WTC11 (cell line): ENCODE results near the gene NBAS.

Experiments used
- CTCF ChIP-seq: fragments of 200-600 bp; IDR thresholded peaks from 2 replicates; pipeline ENCODE4 v1.8.0; 2022; ENCODE audit warnings: antibody characterized with exemption
- ELF4 ChIP-seq: sonication (generic); formaldehyde crosslinking; IDR thresholded peaks from 2 replicates; pipeline ENCODE4 v1.8.1; 2022; ENCODE audit warnings: low read depth, mild to moderate bottlenecking, moderate library complexity, missing genetic modification reagents
- FOXP4 ChIP-seq: sonication (generic); formaldehyde crosslinking; IDR thresholded peaks from 2 replicates; pipeline ENCODE4 v1.8.0; 2022; ENCODE audit warnings: mild to moderate bottlenecking, missing genetic modification reagents
- IRF1 ChIP-seq: sonication (generic); formaldehyde crosslinking; IDR thresholded peaks from 2 replicates; pipeline ENCODE4 v1.8.0; 2023; ENCODE audit warnings: missing genetic modification reagents
- NR1H2 ChIP-seq: sonication (generic); formaldehyde crosslinking; IDR thresholded peaks from 2 replicates; pipeline ENCODE4 v1.9.0; 2021; ENCODE audit warnings: mild to moderate bottlenecking, moderate library complexity, missing genetic modification reagents
- NR2C2 ChIP-seq: sonication (generic); formaldehyde crosslinking; IDR thresholded peaks from 2 replicates; pipeline ENCODE4 v1.8.0; 2022; ENCODE audit warnings: mild to moderate bottlenecking, missing genetic modification reagents
- PREB ChIP-seq: sonication (generic); formaldehyde crosslinking; IDR thresholded peaks from 2 replicates; pipeline ENCODE4 v1.8.1; 2022; ENCODE audit warnings: mild to moderate bottlenecking, missing genetic modification reagents, moderate library complexity, borderline replicate concordance
- SP1 ChIP-seq: sonication (generic); formaldehyde crosslinking; conservative IDR thresholded peaks from 2 replicates; pipeline ENCODE4 v1.8.1; 2022; ENCODE audit warnings: missing genetic modification reagents
- USF1 ChIP-seq: sonication (generic); formaldehyde crosslinking; IDR thresholded peaks from 2 replicates; pipeline ENCODE4 v1.8.0; 2022; ENCODE audit warnings: mild to moderate bottlenecking, missing genetic modification reagents
- USF2 ChIP-seq: sonication (generic); formaldehyde crosslinking; IDR thresholded peaks from 2 replicates; pipeline ENCODE4 v1.8.1; 2023; ENCODE audit warnings: mild to moderate bottlenecking, missing genetic modification reagents, moderate library complexity

GRCh38 chr2:15222856-15223255, 338.3 kb downstream of the NBAS start:
- TF ChIP-seq USF2 (CRISPR knock-in tag): no peak
- no peak for TF ChIP-seq SP1 (CRISPR knock-in tag)
- no peak for TF ChIP-seq CTCF
- no peak for TF ChIP-seq IRF1 (CRISPR knock-in tag)
- TF ChIP-seq PREB: no peak
- TF ChIP-seq NR1H2 (CRISPR knock-in tag): no peak
- TF ChIP-seq NR2C2 (CRISPR knock-in tag): no peak
- TF ChIP-seq USF1 (CRISPR knock-in tag): no peak
- no peak for TF ChIP-seq FOXP4 (CRISPR knock-in tag)
- TF ChIP-seq ELF4 (CRISPR knock-in tag): no peak
